ENCODE results near the gene IMPG2.

IMPG2 gene

GRCh38 chr3:101179637-101180036 lies 140.7 kb downstream of the IMPG2 start:
- no peaks in the 10 kb centered on the region for H3K9me3 ChIP-seq (ENCODE audit: severe bottlenecking)
- no peaks in the 10 kb centered on the region for H3K27me3 ChIP-seq (ENCODE audit: insufficient read depth, low read depth, severe bottlenecking)
- no peaks in the 10 kb centered on the region for H3K36me3 ChIP-seq
- no peak for DNase-seq
- TF ChIP-seq, protein P1, sequence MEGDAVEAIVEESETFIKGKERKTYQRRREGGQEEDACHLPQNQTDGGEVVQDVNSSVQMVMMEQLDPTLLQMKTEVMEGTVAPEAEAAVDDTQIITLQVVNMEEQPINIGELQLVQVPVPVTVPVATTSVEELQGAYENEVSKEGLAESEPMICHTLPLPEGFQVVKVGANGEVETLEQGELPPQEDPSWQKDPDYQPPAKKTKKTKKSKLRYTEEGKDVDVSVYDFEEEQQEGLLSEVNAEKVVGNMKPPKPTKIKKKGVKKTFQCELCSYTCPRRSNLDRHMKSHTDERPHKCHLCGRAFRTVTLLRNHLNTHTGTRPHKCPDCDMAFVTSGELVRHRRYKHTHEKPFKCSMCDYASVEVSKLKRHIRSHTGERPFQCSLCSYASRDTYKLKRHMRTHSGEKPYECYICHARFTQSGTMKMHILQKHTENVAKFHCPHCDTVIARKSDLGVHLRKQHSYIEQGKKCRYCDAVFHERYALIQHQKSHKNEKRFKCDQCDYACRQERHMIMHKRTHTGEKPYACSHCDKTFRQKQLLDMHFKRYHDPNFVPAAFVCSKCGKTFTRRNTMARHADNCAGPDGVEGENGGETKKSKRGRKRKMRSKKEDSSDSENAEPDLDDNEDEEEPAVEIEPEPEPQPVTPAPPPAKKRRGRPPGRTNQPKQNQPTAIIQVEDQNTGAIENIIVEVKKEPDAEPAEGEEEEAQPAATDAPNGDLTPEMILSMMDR (IDR thresholded peaks at IDR 0.05; ENCODE audit: low read depth, low read length): no peak
- no peak overlapping the region for H3K27ac ChIP-seq
- H3K4me3 ChIP-seq (ENCODE audit: low read depth, low read length): no peak overlapping the region

DNA sequence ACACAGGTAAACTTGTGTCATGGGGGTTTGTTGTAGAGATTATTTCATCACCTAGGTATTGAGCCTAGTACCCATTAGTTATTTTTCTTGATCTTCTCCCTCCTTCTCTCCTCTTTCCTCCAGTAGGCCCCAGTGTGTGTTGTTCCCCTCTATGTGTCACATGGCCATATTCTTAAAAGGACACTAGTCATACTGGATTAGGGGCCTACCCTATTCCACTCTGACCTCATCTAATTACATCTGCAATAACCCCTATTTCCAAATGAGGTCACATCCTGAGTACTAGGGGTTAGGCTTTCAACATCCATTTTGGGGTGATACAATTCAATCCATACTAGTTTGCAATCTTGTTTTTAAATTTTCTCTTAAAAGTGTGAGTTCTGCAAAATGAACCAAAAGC lies 142.8 kb downstream of the IMPG2 start:
- Histone ChIP-seq H3K4me3 (ENCODE audit: low read depth, low read length) (no peak overlapping the region), H3K36me3 (no peaks in the 10 kb centered on the region)
- TF ChIP-seq, protein P1 (IDR thresholded peaks at IDR 0.05; ENCODE audit: low read depth, low read length): no peak

More for the DNA sequence above, 142.8 kb downstream of the IMPG2 start:
- Histone ChIP-seq H3K27me3 (ENCODE audit: insufficient read depth, low read depth, severe bottlenecking) (no peaks in the 10 kb centered on the region), H3K27ac (no peak overlapping the region), H3K9me3 (ENCODE audit: severe bottlenecking) (no peaks in the 10 kb centered on the region)
- DNase-seq: no peak
